Testis (tissue), 3 donors: ENCODE measurements around the gene NFIA. TPM values are rescaled to one million over a fixed set of nuclear protein-coding genes. Genes with fewer than 3 reads are reported as not detected.

Experiments used
- DNase-seq: peaks from one replicate; pipeline ENCODE4 v3.0.0-alpha.2; 2019
- H3K27ac ChIP-seq, 2 donors: fragments of 200-600 bp; sonication (generic); one replicate each; pipeline ENCODE4 v1.5.1; 2019
- H3K27me3 ChIP-seq: fragments of 200-600 bp; sonication (generic); one replicate; pipeline ENCODE4 v1.5.1; 2019
- H3K36me3 ChIP-seq: fragments of 200-600 bp; sonication (generic); one replicate; pipeline ENCODE4 v1.5.1; 2017; ENCODE audit warnings: low read depth; ENCODE audit errors: missing control alignments
- H3K4me1 ChIP-seq: fragments of 200-600 bp; sonication (generic); one replicate; pipeline ENCODE4 v1.5.1; 2019
- H3K4me3 ChIP-seq, 2 donors: fragments of 200-600 bp; sonication (generic); one replicate each; pipeline ENCODE4 v1.5.1; 2017 to 2019
- H3K9me3 ChIP-seq: fragments of 200-600 bp; sonication (generic); one replicate; pipeline ENCODE4 v1.5.1; 2017
- CTCF ChIP-seq, 3 experiments: fragments of 450-650 bp in 2 of 3; fragments of 200-600 bp in 1 of 3; sonication (generic) in 1 of 3; IDR thresholded peaks; one replicate each; pipeline ENCODE4 v1.5.1; 2016 to 2019; ENCODE audit warnings: antibody characterized with exemption in 3 of 3, mild to moderate bottlenecking in 2 of 3, moderate library complexity in 1 of 3
- POLR2A ChIP-seq: fragments of 450-650 bp; IDR thresholded peaks from one replicate; pipeline ENCODE4 v1.6.1; 2017; ENCODE audit warnings: antibody characterized with exemption, mild to moderate bottlenecking, moderate library complexity
- WGBS, 2 donors: methylation state at CpG; one replicate each; pipeline ENCODE4 v1.1.5; 2018; 5-methylcytosine and 5-hydroxymethylcytosine counted together
- intact Hi-C: fragments of 100-400 bp; cut with DNase I; formaldehyde crosslinking; loops from one replicate; pipeline ENCODE4 v1.15.1; 2023; ENCODE audit warnings: low total_unique reads
- polyA plus RNA-seq: library from polyadenylated mRNA; stranded (reverse); fragments of 350-450 nt; fragmentation: Illumina TruSeq; extraction: RNeasy Lipid Tissue Mini Kit (QIAGEN cat#74804); gene quantifications from one replicate; pipeline ENCODE4 v1.2.3, GENCODE V29; 2014; ENCODE audit warnings: low read depth, low replicate concordance; ENCODE audit not compliant: insufficient read depth
- total RNA-seq, 2 donors: library from RNA; depleted of rRNA; stranded (reverse); fragments of >200 nt; gene quantifications; one replicate each; pipeline ENCODE4 v1.2.3, GENCODE V29; 2016

Gene NFIA
- total and polyA plus RNA-seq, 3 donors from 2014 or later = 11.6 to 78.9 (median 53.5) TPM

- Histone ChIP-seq H3K27me3 (no peaks in the 10 kb centered on the region), H3K9me3 (no peaks in the 10 kb centered on the region), H3K4me1 (no peaks in the 10 kb centered on the region), H3K27ac (no peak overlapping the region), H3K36me3 (no peaks in the 10 kb centered on the region), H3K4me3 (no peak overlapping the region)
- TF ChIP-seq POLR2A (no peak), CTCF (IDR thresholded peaks at IDR 0.05) (no peak)
- 83 to 90% methylated on average over 3 of the region's 3 CpGs for WGBS, 2 donors
- intact Hi-C loops = no loop called here
- DNase-seq = no peak
Observed at GRCh38 chr1:61210435-61211154, 128.2 kb downstream of the NFIA start.

GRCh38 chr1:61213245-61214011, 131.1 kb downstream of the NFIA start:
- intact Hi-C loops = no loop called here
- Histone ChIP-seq H3K27me3 (no peaks in the 10 kb centered on the region), H3K4me1 (no peaks in the 10 kb centered on the region), H3K36me3 (no peaks in the 10 kb centered on the region), H3K9me3 (no peaks in the 10 kb centered on the region), H3K27ac (no peak overlapping the region), H3K4me3 (no peak overlapping the region)
- TF ChIP-seq POLR2A = no peak
- TF ChIP-seq CTCF (IDR thresholded peaks at IDR 0.05) = no peak
- DNase-seq = no peak
- 98 to 99% methylated on average over 9 to 12 of the region's 12 CpGs for WGBS, 2 donors

GRCh38 chr1:61215119-61215518, 132.8 kb downstream of the NFIA start:
- Histone ChIP-seq H3K4me3 (no peak overlapping the region), H3K36me3 (no peaks in the 10 kb centered on the region), H3K27me3 (no peaks in the 10 kb centered on the region), H3K9me3 (no peaks in the 10 kb centered on the region), H3K4me1 (no peaks in the 10 kb centered on the region), H3K27ac (no peak overlapping the region)
- WGBS, 2 donors = 80 to 81% methylated on average over 2 of the region's 2 CpGs
- TF ChIP-seq POLR2A (no peak), CTCF (IDR thresholded peaks at IDR 0.05) (no peak)
- DNase-seq = no peak
- intact Hi-C loops = no loop called here

- H3K4me1 ChIP-seq = no peaks in the 10 kb centered on the region
- DNase-seq = no peak
- TF ChIP-seq CTCF (IDR thresholded peaks at IDR 0.05) (no peak), POLR2A (no peak)
- 82% methylated on average over 6 of the region's 6 CpGs for whole genome bisulfite sequencing, 2 donors
- no peaks in the 10 kb centered on the region for H3K27me3 ChIP-seq
- no peak overlapping the region for H3K27ac ChIP-seq
- no peaks in the 10 kb centered on the region for H3K36me3 ChIP-seq
- no peaks in the 10 kb centered on the region for H3K9me3 ChIP-seq
- no peak overlapping the region for H3K4me3 ChIP-seq
- intact Hi-C loops = no loop called here
Observed at GRCh38 chr1:61215676-61216289, 133.4 kb downstream of the NFIA start.
